Stimulated activated CD8-positive, alpha-beta memory T cell treated with anti-CD3 and anti-CD28 coated beads, Interleukin-15, amount 100 ng/mL, for 4 hours (primary cell): Measurements from ENCODE around the gene CEP104.

Experiments used
- DNase-seq, 2 donors: peaks; one replicate each; pipeline ENCODE4 v3.0.0-alpha.2; 2020; ENCODE audit warnings: low read depth in 2 of 2

CEP104 gene

DNA sequence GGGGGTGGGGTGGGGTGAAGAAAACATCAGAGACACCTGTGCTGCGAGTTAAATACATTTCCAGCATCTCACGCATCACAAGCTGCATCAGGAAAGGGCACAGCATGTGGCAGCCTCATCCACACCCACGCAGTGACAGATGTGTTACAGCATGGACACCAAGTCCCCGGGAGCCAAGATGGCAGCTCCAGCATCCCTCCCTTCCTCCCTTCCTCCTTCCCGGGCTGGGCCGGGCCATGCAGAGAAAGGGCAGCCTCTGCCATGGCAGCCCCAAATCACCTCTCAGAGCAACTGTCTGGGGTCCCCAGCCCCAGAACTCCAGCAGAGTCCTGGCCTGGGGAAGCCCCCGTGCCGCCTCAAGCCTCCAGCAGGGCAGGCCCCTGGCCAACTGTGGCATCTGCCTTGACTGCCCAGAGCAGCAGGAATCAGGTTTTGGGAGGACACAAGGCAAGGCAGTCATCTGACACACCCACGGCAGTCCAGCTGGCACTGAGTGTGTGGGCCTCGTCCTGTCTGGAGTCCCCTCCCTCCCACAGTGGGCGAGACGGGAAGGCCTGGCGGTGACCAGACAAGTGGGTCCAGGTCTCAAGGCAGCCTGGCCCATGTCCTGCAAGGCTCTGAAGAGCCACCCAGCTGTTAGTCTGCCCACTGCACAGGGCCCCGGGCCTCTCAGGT lies 78.3 kb downstream of the CEP104 start:
- no peak for DNase-seq

DNA sequence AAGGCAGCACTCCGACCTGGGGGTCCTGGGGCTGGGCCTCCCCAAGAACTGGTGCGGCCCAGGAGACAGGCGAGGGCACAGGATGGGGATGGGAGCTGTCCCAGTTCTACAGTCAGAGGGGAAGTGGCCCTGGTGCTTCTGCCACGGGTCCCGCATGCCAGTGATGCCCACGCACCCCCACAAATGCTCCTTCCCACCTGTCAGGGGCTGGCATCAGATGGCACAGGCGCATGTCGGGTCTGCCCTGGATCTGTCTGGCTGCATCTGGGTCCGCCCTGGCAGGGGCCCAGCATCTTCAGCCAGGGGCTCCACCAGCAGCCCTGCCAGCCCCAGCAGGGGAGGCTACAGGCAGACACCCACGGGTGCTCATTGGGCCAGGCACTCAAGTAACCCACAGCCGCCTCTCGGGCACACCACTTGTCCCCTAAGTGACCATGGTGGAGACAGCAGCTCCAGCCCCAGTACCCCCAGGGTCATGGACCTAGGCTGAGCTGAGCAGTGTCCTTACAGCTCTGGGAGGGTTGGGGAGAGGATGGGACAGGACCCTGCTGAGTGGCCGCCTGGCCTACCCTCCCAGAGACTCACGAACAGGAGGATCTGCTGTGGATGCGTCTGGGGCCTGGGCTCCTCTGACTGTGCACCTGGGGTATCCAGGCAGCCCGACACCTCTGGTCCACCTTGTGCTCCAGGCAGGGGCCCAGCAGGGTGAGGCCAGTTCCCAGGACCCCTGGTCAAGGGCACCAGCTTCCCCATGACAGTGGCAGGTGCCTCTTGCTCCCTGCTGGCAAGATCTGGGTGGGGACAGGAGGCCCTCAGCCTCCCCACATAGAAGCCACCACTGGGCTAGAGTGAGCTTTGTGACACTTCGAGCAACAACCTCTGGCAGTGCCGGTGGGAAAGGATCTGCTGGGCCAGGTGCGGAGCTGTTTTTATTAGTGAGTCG lies 79.1 kb downstream of the CEP104 start:
- no peak for DNase-seq

DNA sequence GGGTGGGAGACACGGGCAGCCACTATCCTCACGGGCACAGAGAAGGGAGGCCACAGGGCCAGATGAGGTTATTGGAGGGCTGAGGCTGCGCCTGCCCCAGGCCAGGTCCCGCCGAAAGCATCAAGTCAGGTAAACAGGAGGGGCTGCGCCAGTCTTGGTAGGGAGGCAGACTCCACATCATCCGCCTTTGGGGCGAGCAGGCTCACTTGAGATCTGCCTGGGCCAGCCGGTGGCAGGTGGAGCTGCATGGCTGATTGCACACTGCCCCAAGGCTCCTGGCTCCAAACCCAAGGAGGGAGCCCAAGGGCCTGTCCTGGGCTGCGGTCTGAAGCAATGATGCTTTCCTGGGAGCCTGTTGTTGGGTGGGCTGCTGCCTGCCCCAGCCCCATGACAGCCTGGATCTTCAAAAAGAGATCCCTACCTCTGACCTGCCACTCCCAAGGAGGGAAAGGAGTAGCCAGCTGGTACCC lies 79.9 kb downstream of the CEP104 start:
- no peak for DNase-seq

- no peak for DNase-seq
Observed at GRCh38 chr1:3776231-3776961, 80.6 kb downstream of the CEP104 start.

DNA sequence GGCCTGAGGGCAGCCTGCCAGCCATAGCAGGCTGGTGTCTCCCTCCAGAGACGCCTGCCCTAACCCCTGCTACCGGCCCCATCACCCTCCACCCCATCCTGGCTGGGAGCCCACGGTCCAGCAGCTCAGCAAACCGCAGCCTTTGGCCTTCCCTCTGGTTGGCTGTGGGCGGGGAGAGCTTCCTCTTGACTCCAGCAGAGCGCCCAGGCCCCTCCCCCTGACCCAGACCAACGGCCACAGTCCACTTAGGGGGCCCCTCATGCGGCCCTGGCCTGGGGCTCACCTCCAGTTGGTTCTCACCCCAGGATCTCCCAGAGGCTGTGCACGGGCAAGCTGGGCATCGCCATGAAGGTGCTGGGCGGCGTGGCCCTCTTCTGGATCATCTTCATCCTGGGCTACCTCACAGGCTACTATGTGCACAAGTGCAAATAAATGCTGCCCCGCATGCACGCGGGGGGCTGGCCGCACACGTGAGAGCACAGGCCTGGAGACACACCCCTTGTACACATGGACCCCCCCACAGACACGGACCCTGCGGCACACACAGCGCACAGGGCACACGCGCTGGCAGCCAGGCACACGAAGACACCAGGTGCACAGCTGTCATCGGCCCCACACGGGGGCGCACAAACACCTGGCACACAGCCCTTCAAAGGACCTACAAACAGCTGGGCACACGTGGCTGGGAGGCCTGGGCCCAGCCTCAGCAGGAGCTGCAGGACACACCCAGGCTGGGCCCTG lies 81.4 kb downstream of the CEP104 start:
- no peak for DNase-seq

DNA sequence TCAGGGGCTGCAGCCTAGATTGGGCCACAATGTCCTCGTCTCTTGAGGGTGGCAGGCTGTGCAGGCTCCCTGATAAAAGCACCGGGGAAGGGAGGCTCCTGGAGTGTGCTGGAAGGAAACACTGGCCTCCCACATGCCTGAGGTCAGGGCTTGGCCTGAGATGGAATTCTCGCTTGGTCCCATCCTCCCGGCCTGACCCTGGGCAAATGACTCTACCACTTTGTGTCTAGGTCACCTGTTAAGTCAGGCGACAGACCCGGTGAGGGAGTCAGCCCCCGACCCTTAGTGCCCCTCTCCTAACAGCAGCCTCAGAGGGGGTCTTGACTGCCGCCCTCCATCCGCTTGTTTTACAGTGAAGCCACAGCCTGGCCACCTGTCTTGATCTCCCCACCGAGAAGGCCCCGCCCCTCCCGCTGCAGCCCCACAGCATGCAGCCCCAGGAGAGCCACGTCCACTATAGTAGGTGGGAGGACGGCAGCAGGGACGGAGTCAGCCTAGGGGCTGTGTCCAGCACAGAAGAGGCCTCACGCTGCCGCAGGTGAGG lies 82.0 kb downstream of the CEP104 start:
- no peak for DNase-seq

DNA sequence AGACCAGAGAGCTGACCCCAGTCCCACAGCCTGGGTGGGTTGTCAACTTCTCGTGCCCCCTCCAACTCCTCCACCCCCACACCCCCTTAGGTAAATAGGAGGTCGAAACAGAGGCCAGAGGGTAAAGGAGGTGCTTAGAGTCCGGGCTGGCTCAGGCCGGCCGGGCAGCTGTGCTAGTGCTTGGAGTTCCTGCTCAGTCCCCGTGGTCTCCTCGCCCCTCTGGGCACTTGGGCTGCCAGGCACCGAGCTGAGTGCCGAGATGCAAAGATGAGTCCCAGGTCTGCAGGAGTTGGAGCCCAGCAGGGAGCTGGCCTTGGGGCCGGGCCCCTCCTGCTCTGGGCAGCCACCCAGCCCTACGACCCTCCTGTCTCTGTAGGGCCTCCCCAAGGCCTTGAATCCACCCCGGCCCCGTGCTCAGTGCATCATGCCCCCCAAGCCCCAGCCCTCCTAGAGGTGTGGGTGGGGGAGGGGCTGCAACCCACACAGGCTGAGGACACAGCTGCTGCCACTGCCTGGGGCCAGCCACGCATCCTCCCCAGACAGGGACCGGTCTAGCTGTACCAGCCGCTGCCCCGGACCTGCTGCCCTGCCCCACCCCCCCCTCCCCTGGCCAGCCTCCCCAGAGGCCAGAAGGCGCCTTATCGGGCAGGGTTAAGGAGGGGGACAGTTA lies 82.6 kb downstream of the CEP104 start:
- no peak for DNase-seq

DNA sequence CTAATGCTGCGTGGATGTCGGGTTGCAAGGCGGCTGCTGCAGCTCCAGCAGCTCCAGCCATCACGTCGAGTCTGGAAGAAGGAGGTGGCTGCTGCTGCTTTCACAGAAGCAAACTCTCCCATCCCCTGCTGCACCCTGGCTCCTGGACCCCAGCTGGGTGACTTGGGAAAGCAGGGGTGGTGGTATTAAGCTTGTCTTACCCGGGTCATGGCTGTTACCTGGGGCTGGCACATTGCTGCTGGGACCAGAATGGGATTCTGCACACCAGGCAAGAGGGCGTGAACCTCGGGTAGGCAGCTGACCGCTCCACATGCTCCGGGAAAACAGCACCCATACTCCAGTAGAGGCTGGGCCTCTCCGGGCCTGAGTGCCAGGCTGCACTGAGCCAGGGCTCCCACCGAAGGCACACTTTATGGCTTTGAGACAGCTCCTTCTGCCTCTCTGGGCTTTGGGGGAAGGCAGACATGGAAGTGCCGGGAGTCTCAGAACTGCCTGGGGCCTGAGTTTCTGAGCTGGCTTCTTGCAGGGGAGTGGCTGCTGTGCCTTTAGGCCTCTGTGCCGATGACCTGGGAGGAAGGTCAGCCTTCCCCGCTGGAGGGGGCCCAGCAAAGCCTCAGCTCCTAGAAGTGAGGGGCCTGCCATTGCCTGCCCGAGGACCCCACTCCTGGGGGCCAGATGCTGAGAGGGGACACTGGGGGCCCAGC lies 83.3 kb downstream of the CEP104 start:
- no peak for DNase-seq

DNA sequence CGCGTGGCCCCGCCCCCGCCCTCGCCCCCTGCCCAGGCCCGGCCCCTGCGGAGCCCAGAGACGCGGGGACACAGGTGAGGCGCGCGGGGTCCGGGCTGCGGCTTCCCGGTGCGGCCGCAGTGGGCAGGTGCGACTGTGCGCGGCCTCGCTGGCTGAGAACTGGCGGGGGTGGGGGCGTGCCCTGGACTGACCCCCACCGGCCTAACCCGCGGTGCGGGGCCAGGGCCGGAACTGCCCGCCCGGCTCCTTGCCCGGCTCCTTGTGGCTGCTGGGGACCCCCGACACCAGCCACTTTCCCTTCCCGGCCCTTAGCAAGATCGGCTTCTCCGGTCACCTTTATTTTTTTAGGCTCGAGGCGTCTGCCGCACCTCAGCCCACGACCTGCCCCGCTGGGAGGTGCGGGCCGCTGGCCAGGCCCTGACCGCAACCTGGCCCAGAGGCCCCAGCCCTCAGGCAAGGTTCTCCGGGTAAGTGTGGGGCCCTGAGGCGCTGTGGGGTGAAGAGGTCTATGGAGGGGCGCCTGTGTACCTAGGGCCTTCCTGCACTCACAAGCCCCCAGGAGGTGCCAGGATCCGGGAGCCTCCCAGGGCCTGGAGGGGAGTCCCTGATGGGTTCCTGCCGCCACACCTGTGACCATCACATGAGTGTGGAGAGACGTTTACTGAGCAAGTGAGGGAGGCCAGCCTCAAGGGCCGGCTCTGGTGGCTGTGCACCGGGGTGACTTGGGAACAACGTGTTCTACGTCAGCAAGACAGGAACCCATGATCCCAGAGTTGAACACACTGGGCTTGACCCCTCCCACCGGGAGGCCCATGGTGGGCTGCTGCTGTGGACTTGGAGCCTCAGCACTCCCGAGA lies 84.1 kb downstream of the CEP104 start, which contains the start of gene SMIM1:
Gene SMIM1, plus strand, starts transcription at position 35 of the 857 bp plus-strand sequence. CDS start 2,625 bp downstream, outside the sequence.
- DNase-seq: no peak

DNA sequence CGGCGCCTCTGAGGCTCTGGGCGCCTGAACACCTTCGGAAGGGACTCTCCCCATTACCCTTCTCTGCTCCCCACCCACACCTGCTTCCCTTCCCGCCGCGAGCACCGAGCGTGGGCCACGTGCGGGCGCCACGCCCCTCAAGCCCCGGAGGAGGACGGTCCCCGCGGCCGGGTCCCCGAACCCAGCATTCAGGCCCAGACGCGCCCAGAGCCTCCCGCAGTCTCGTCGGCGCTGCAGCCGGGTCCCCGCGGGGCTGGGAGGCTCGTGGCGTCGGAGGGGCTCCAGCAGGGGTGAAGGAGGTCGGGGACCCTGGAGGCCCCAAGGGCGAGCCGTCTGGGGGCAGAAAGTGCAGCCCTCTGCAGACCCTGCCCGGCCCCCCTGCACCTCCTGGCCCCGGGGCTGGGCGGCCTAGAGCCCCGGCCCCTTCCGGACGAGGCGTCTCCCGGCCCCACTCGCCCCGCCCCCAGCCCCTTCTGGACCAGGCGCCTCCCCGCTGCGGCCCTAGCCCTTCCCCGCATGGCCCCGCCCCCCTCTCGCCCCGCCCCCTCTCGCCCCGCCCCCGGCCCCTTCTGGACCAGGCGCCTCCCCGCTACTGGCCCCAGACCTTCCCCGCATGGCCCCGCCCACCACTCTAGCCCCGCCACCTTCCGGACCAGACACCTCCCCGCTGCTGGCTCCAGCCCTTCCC lies 84.8 kb downstream of the CEP104 start:
- DNase-seq: peak; percentile 60 to 63

DNA sequence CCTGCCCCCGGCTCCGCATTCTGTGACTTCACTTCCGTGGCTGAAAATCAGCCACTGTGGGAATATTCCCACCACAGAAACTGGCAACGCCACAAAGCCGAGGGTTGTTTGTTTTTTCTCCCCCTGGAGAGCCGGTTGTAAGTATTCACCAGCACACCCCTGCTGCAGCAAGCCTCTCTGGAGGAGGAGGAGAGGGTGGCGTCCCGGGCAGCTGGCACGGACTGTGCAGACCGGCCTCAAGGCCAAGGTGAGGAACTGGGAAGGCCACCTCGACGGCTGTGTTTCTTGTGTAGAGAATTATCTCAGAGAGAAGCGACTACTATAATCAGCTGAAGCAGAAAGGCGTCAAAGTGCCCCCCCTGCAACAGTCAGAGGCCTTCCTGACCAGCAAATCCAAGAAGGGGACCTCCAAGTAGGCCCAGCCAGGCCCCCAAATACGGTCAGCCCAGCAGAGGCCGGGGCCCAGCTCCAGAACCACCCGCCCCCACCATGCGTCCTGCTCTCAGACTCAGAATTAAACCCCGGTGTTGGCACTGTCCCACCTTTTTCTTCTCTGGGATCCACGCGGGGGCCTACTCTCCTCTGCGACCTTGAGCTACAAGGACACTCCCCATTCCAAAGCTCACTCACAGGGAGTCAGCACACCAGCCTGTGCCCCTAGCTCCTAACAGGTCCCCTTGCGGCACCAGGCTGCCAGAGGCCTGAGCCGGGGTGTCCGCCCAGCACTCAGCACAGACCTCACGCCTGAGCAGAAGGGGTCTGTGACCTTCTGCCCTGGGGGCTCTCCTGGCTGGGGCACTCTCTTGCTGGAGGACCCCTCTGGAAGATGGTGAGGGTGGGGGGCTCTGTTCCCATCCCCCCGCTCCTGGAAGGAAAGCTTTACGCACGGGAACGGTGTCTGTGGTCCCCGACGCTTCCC lies 85.6 kb downstream of the CEP104 start:
- no peak for DNase-seq

- DNase-seq: no peak
Observed at GRCh38 chr1:3770047-3770765, 86.8 kb downstream of the CEP104 start.

DNA sequence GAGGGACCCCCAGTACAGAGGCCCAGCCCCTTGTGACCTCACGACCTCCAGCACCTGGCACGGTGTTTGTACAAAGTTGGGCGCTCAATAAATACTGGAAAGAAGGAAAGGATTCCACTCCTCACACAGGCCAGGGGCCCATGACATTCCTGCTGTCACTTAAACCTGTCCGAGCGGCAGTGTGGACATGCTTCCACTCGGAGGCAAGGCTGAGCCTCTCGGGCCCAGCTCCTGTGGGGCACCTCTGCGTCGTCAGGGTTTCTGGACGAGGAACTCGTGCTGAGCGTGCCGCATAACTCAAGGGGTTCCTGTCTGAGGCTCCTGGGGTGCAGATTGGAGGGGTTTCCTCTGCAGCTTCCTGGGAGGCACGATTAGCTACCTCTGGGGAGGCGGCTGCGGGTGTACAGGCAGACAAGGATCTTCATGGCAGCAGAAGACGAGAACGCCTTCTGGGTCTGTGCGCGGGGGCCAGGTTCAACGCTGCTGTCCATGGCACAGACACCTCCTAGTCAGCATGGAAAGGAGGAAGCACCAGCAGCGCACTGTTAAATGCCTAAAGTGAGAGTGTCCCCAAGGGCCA lies 88.1 kb downstream of the CEP104 start:
- no peak for DNase-seq

- DNase-seq: no peak
Observed at GRCh38 chr1:3767328-3767925, 89.6 kb downstream of the CEP104 start.

GRCh38 chr1:3763351-3764125 lies 93.5 kb downstream of the CEP104 start:
- DNase-seq: no peak
